RPMI7951 (cell line): Measurements from ENCODE around the gene SETMAR. TPM values are rescaled to one million over a fixed set of nuclear protein-coding genes. Genes with fewer than 3 reads are reported as not detected.
"Not testable (repeated sequence)": the region's sequence is repeated elsewhere in the genome, so short reads cannot be mapped to it uniquely, and the experiment has no call there.

Source experiments
- DNase-seq: peaks from one replicate; pipeline ENCODE4 v3.0.0-alpha.2; 2012; ENCODE audit warnings: low read depth
- total RNA-seq: library from RNA; depleted of rRNA; stranded (reverse); fragments of >200 nt; shearing (Covaris generic); gene quantifications from 2 replicates; pipeline ENCODE4 v1.2.3, GENCODE V29; 2014; rRNA removed

Gene SETMAR
- total RNA-seq, result 10.5 and 13.8 TPM in 2 replicates

- DNase-seq, result peak; percentile 86
These were observed at the start of gene SETMAR for GRCh38 chr3:4303187-4304123. SETMAR (plus strand) TSS chr3:4303369; CDS start chr3:4303371, 2 bp downstream.

- no peak for DNase-seq
These were observed 41.8 kb upstream of the SETMAR start for GRCh38 chr3:4261406-4261805.

- DNase-seq, result no peak
These were observed 39.1 kb upstream of the SETMAR start for GRCh38 chr3:4264040-4264439.

GRCh38 chr3:4270720-4271119 is 32.4 kb upstream of the SETMAR start:
- DNase-seq, result no peak

GRCh38 chr3:4271834-4272233 is 31.3 kb upstream of the SETMAR start:
- DNase-seq, result peak; percentile 33

GRCh38 chr3:4279516-4280105 is 23.6 kb upstream of the SETMAR start:
- no peak for DNase-seq

GRCh38 chr3:4281991-4282390 is 21.2 kb upstream of the SETMAR start:
- no peak for DNase-seq

- no peak for DNase-seq
These were observed 18.3 kb upstream of the SETMAR start for GRCh38 chr3:4284865-4285264.

- DNase-seq, result no peak
These were observed 14.1 kb upstream of the SETMAR start for GRCh38 chr3:4289044-4289443.

GRCh38 chr3:4290272-4290893 is 12.8 kb upstream of the SETMAR start:
- DNase-seq, result peak; percentile 41

- DNase-seq, result no peak
These were observed 10.9 kb upstream of the SETMAR start for GRCh38 chr3:4292301-4292700.

- no peak for DNase-seq
These were observed 8.4 kb upstream of the SETMAR start for GRCh38 chr3:4294616-4295327.

GRCh38 chr3:4296454-4296853 is 6.7 kb upstream of the SETMAR start:
- not testable (repeated sequence) for DNase-seq

- no peak for DNase-seq
These were observed 5.7 kb upstream of the SETMAR start for GRCh38 chr3:4297486-4297885.

- DNase-seq, result no peak
These were observed 422 bp upstream of the SETMAR start for GRCh38 chr3:4302747-4303146.

- not testable (repeated sequence) for DNase-seq
These were observed 2.0 kb downstream of the SETMAR start for GRCh38 chr3:4305210-4305609.

GRCh38 chr3:4306091-4306490 is 2.9 kb downstream of the SETMAR start:
- no peak for DNase-seq

- no peak for DNase-seq
These were observed 3.7 kb downstream of the SETMAR start for GRCh38 chr3:4306860-4307259.

GRCh38 chr3:4309491-4310128 is 6.4 kb downstream of the SETMAR start:
- DNase-seq, result no peak

GRCh38 chr3:4310971-4311370 is 7.8 kb downstream of the SETMAR start:
- no peak for DNase-seq

- no peak for DNase-seq
These were observed 8.3 kb downstream of the SETMAR start for GRCh38 chr3:4311496-4311895.
